ENCODE measurements around the gene SPON1.

GRCh38 chr11:14189874-14190273 lies 227.4 kb downstream of the SPON1 start:
- TF ChIP-seq CTCF (conservative IDR thresholded peaks at IDR 0.05; ENCODE audit: low read length), result no peak
- TF ChIP-seq EZH2phosphoT487 (IDR thresholded peaks at IDR 0.05; ENCODE audit: borderline replicate concordance), result no peak

Measured in Loucy (cell line).